Thyroid gland (tissue), 4 donors: ENCODE measurements around the gene GJD4. TPM values are rescaled to one million over a fixed set of nuclear protein-coding genes. Genes with fewer than 3 reads are reported as not detected.
A peak's percentile ranks its signal among the peaks of the same experiment; 100 is the strongest.

Experiments
- DNase-seq, 2 donors: peaks; one replicate each; pipeline ENCODE4 v3.0.0-alpha.2; 2019
- H3K27ac ChIP-seq, 3 donors: fragments of 200-600 bp; sonication (generic); 1 replicate in 2 of 3; 2 replicates in 1 of 3; pipeline ENCODE4 v1.5.1; 2016 to 2019; ENCODE audit warnings: mild to moderate bottlenecking in 1 of 3, moderate library complexity in 1 of 3
- H3K27me3 ChIP-seq: fragments of 200-600 bp; sonication (generic); one replicate; pipeline ENCODE4 v1.5.1; 2019
- H3K36me3 ChIP-seq, 2 donors: fragments of 200-600 bp; sonication (generic); one replicate each; pipeline ENCODE4 v1.5.1; 2016 to 2019
- H3K4me1 ChIP-seq, 2 donors: fragments of 200-600 bp; sonication (generic); one replicate each; pipeline ENCODE4 v1.5.1; 2017 to 2019
- H3K4me3 ChIP-seq, 3 donors: fragments of 200-600 bp; sonication (generic); replicated peaks in 1 of 3; 1 replicate in 2 of 3; 2 replicates in 1 of 3; pipeline ENCODE4 v1.5.1; 2016; ENCODE audit warnings: mild to moderate bottlenecking in 1 of 3
- H3K9me3 ChIP-seq: fragments of 200-600 bp; sonication (generic); one replicate; pipeline ENCODE4 v1.5.1; 2017
- CTCF ChIP-seq, 6 experiments: fragments of 200-600 bp in 3 of 6; fragments of 450-650 bp in 3 of 6; sonication (generic) in 3 of 6; IDR thresholded peaks; one replicate each; pipeline ENCODE4 v1.5.1; 2016 to 2019; ENCODE audit warnings: antibody characterized with exemption in 6 of 6, mild to moderate bottlenecking in 2 of 6, inconsistent platforms in 1 of 6, moderate library complexity in 1 of 6
- POLR2A ChIP-seq, 2 donors: fragments of 450-650 bp; IDR thresholded peaks; one replicate each; pipeline ENCODE4 v1.6.1; 2017; ENCODE audit warnings: antibody characterized with exemption in 2 of 2, mild to moderate bottlenecking in 2 of 2, moderate library complexity in 1 of 2
- WGBS, 2 donors: methylation state at CpG; one replicate each; pipeline ENCODE4 v1.1.5; 2017; 5-methylcytosine and 5-hydroxymethylcytosine counted together
- intact Hi-C: fragments of 100-400 bp; cut with DNase I; formaldehyde crosslinking; loops from one replicate; pipeline ENCODE4 v1.15.1; 2023
- total RNA-seq, 4 donors: library from RNA; depleted of rRNA; stranded (reverse); fragments of >200 nt; gene quantifications; one replicate each; pipeline ENCODE4 v1.2.3, GENCODE V29; 2016

GJD4 gene
- total RNA-seq, 4 donors from 2014 or later = not detected

- Histone ChIP-seq H3K27me3 (no peaks in the 10 kb centered on the region), H3K4me1 (peaks cover 6 to 16% of the 10 kb centered on the region in 2 donors), H3K9me3 (no peaks in the 10 kb centered on the region), H3K27ac (no peak overlapping the region), H3K36me3 (no peaks in the 10 kb centered on the region), H3K4me3 (peak overlapping the region in 1 of 3 donors; percentile 47)
- no peak for TF ChIP-seq CTCF (IDR thresholded peaks at IDR 0.05)
- TF ChIP-seq POLR2A (IDR thresholded peaks at IDR 0.05) = no peak
- intact Hi-C loops = no loop called here
- no peak for DNase-seq
- WGBS, 2 donors = 81 to 90% methylated on average over 7 to 15 of the region's 16 CpGs
Observed at GRCh38 chr10:35608328-35608672, 3.2 kb downstream of the GJD4 start.

- H3K4me3 ChIP-seq = no peak overlapping the region
- H3K9me3 ChIP-seq = no peaks in the 10 kb centered on the region
- H3K27ac ChIP-seq = no peak overlapping the region
- DNase-seq = no peak
- H3K27me3 ChIP-seq = no peaks in the 10 kb centered on the region
- H3K36me3 ChIP-seq = no peaks in the 10 kb centered on the region
- intact Hi-C loops = no loop called here
- TF ChIP-seq POLR2A (IDR thresholded peaks at IDR 0.05) = no peak
- no peak for TF ChIP-seq CTCF (IDR thresholded peaks at IDR 0.05)
- H3K4me1 ChIP-seq = peaks cover 0 to 9% of the 10 kb centered on the region in 2 donors
- WGBS, 2 donors = 79 to 84% methylated on average over 6 of the region's 6 CpGs
Observed at GRCh38 chr10:35611750-35612149, 6.6 kb downstream of the GJD4 start.

- Histone ChIP-seq H3K4me3 (no peak overlapping the region), H3K36me3 (no peaks in the 10 kb centered on the region), H3K27me3 (no peaks in the 10 kb centered on the region), H3K27ac (no peak overlapping the region), H3K9me3 (no peaks in the 10 kb centered on the region), H3K4me1 (peaks cover 0 to 7% of the 10 kb centered on the region in 2 donors)
- WGBS, 2 donors = 73 to 78% methylated on average over 6 of the region's 6 CpGs
- no peak for DNase-seq
- intact Hi-C loops = no loop called here
- TF ChIP-seq CTCF (IDR thresholded peaks at IDR 0.05) (no peak), POLR2A (IDR thresholded peaks at IDR 0.05) (no peak)
Observed at GRCh38 chr10:35612385-35613106, 7.4 kb downstream of the GJD4 start.

GRCh38 chr10:35613107-35613440, 7.9 kb downstream of the GJD4 start:
- no peak overlapping the region for H3K27ac ChIP-seq
- H3K4me1 ChIP-seq = peaks cover 0 to 2% of the 10 kb centered on the region in 2 donors
- H3K27me3 ChIP-seq = no peaks in the 10 kb centered on the region
- H3K9me3 ChIP-seq = no peaks in the 10 kb centered on the region
- H3K36me3 ChIP-seq = no peaks in the 10 kb centered on the region
- no peak for TF ChIP-seq POLR2A (IDR thresholded peaks at IDR 0.05)
- no peak for TF ChIP-seq CTCF (IDR thresholded peaks at IDR 0.05)
- H3K4me3 ChIP-seq = no peak overlapping the region
- no peak for DNase-seq
- intact Hi-C loops = no loop called here
- 65 to 67% methylated on average over 2 of the region's 2 CpGs for WGBS, 2 donors

GRCh38 chr10:35613597-35614226, 8.6 kb downstream of the GJD4 start:
- H3K27me3 ChIP-seq = no peaks in the 10 kb centered on the region
- DNase-seq = no peak
- intact Hi-C loops = no loop called here
- no peak overlapping the region for H3K27ac ChIP-seq
- H3K4me1 ChIP-seq = no peaks in the 10 kb centered on the region
- no peak overlapping the region for H3K4me3 ChIP-seq
- H3K9me3 ChIP-seq = no peaks in the 10 kb centered on the region
- no peaks in the 10 kb centered on the region for H3K36me3 ChIP-seq
- no peak for TF ChIP-seq POLR2A (IDR thresholded peaks at IDR 0.05)
- peak in 3 of 6 experiments; percentile 29 to 35 (median 34) for TF ChIP-seq CTCF (IDR thresholded peaks at IDR 0.05)
- WGBS, 2 donors = 51 to 55% methylated on average over 8 of the region's 8 CpGs
